GM19468 (cell line): ENCODE measurements around the gene CHST8.
"Not testable (repeated sequence)": the region's sequence is repeated elsewhere in the genome, so short reads cannot be mapped to it uniquely, and the experiment has no call there.

ENCODE experiments used
- ATAC-seq: cut with Tn5 transposase; IDR thresholded peaks from one replicate; pipeline ENCODE4 v1.9.1; 2021; ENCODE audit warnings: mild to moderate bottlenecking, moderate library complexity, moderate number of reproducible peaks; ENCODE audit not compliant: unreplicated experiment; ENCODE audit errors: extremely low read depth

Gene CHST8

DNA sequence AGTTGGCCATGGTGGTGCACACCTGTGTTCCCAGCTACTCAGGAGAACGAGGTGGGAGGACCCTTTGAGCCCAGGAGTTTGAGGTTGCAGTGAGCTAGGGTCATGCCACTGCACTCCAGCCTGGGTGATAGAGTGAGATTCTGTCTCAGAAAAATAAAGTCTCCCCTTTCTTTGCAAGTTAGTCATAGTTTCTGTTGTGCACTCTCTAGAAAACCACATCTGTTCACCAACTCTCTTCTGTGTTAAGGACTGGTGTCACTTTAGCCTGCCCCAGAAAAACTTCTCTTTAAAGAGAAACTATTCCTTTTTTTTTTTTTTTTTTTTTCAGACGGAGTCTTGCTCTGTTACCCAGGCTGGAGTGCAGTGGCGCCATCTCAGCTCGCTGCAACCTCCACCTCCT lies 4.9 kb upstream of the CHST8 start:
- no peak for ATAC-seq

DNA sequence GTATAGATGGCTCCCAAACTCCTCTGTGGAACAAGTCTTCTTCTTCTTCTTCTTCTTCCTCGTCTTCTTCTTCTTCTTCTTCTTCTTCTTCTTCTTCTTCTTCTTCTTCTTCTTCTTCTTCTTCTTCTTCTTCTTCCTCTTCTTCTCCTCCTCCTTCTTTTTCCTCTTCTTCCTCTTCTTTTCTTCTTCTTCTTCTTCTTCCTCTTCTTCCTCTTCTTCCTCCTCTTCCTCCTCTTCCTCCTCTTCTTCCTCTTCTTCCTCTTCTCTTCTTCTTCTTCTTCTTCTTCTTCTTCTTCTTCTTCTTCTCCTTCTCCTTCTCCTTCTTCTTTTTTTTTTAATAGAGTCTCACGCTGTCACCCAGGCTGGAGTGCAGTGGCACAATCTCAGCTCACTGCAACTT lies 3.4 kb upstream of the CHST8 start:
- not testable (repeated sequence) for ATAC-seq

DNA sequence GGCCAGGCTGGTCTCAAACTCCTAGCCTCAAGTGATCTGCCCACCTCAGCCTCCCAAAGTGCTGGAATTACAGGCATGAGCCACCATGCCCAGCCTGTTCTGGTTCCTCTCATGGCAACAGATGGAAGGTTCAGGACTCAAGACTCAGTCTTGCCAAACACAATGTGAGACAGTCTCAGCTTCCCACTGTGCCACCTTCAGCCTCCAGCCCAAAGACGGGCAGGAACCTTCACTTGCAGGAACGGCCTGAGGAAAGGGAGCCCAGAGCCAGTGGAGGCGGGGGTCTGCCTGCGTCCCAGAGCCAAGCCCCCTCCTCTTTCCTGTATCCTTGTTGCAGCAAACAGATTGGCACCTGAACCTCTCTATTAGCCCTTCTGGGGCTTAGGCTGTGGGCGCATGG lies 2.9 kb upstream of the CHST8 start:
- no peak for ATAC-seq

- no peak for ATAC-seq
Measured at GRCh38 chr19:33620611-33621010, 1.1 kb upstream of the CHST8 start.

GRCh38 chr19:33621065-33621785 lies 528 bp upstream of the CHST8 start:
- no peak for ATAC-seq

- ATAC-seq: no peak
Measured at GRCh38 chr19:33622505-33622808, 704 bp downstream of the CHST8 start.

DNA sequence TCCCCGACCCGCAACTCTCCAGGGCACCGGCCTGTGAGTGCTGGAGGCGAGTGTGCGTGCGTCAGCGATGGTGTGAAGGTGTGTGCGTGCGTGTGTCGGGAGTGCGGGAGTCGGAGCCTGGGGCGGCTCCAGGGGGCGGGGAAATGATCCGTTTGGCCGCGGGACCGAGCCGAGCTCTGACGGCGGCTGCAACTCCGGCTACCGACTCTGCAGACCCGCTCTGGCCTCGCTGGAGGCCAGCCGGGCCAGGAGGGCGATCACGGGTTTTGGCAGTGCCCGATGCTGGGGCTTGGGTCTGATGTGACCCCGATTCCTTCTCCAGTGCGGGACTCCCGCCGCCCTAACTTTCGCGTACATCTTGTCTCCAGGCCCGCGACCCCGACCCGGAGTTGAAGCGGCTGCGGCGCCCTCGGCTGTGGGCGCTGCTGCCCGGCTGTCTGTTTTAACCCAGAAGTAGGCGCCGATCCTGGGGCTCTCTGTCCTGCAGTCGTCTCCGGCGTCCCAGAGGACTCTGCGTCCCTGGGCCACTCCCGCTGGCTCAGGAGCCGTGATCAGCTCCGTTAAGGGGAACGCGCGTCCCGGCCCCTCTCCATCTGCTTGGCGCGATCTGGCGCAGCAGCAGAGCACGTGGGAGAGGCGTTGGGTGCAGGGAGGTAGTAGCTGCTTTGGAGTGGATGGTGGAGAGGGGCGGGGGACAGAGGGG lies 1.2 kb downstream of the CHST8 start:
- no peak for ATAC-seq

DNA sequence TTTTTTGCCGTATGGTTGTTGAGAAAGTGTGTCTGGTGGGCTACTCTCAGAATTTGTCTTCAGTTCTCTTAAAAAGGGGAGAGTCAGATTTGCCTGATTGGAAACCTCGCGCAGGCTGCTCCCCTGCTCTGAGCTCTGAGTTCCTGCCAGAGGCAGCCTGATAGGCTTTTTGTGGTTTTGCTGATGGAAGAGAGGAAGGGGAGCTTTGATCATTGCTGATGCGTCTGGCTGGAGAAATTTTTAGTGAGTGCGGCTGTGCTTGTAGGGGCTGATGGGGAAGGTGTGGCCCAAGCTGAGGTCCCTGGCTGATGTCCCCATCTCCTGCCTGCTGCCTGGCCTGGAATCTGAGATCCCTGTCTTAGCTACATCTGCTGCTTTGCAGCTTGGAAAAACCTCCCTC lies 2.8 kb downstream of the CHST8 start:
- no peak for ATAC-seq

GRCh38 chr19:33627526-33627925 lies 5.8 kb downstream of the CHST8 start:
- ATAC-seq: no peak

DNA sequence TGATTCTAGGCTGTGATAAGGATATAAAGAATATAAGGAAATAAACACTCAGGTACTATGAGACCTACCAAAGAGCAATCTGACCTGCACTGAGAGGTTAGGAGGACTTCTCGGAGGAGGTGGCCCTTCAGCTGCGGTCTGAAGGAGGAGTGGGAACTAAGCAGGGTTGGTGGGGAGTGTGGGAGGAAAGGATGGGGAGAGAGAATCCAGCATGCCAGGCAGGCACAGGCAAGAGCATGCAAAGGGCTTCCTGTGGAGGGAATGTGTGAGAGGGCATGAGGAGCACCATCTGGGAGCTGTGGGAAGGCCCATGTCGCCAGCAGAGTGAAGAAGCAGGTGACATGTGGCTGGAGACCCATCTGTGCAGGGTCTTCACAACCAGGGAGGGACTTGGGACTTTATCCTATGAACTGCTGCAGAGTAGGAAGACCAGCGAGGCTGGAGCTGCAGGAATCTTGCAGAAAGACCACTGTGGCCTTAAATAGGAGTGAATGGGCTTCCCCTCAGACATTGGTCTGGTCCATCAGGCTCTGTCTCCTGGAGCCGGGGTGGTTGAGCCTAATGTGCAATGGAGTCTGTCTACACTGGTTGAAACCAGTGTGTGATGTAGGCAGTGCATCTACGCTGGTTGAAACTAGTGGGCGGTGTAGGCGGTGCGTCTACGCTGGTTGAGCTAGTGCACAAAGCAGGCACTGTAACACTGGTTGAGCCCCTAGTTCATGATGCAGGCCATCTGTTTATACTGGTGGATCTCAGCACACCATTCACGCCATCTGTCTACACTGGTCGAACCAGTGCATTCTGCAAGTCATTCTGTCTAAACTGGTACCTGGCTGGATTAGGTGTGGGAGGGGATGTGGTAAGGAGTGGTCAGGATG lies 6.4 kb downstream of the CHST8 start:
- ATAC-seq: no peak

DNA sequence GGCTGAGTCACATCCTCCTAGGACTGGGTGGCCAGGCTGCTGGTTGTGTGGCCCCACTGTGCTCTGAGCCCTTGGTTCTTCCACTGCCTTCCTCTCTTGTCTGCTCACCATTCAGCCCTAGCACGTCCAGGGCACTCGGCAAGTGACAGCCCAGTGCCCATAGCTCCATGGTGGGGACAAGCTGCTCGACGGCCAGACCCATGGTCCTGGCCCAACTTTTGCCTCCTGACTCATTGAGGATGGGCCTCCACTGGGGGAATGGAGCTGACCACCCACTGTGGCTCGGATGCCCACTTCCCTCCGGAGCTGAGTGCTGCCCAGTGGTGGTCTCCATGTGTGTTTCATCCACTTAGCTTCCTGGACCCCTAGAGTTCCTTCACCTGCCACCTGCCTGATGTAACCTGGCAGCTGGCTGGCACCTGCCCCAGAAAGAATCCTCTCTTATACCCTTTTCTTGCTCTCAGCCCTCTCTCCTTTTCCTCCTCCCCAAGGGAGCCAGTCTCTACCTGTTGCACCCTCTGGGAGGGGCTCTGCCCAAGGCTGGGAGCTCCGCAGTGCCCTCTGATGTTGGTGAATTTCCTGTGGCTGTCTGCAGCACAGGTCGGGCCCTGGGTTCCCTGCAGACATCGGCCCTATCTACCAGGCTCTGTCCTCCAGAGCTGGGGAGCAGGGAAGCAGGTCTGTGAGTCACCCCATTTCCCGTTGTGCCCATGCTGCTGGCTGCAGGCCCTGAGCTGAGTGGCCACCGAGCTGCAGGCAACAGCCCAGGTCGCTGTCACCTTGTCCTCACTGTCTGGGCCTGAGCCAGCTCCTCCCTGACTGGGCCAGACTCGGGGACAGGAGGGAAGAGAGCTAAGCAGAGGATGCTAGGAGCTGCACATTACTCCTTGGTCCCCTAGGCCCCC lies 7.4 kb downstream of the CHST8 start:
- ATAC-seq: no peak

DNA sequence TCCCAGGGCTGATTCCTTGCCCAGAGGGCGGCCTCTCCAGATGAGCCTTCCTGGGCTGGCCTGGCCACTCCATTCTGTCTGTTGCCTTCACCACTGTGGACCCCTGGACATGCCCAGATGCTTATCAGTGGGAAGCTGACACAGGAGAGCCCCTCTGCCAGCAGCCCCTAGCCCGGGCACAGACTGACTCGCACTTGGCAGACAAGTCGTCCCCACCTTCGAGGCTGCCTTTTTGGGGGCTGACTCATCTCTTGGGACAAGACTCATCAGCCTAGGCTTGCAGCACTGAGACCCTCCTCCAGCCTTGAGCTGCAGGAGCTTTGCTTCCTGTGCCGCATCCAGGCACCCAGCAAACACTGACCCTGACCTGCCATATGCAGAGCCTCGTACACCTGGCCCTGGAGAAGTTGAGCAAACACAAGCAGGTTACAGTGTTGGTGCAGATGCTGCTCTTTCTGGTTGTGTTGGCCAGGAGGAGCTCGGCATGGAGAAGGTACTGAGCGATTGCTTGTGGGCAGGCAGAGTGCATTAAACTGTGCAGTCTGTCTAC lies 8.1 kb downstream of the CHST8 start:
- no peak for ATAC-seq

- ATAC-seq: no peak
Measured at GRCh38 chr19:33630880-33631608, 9.3 kb downstream of the CHST8 start.

DNA sequence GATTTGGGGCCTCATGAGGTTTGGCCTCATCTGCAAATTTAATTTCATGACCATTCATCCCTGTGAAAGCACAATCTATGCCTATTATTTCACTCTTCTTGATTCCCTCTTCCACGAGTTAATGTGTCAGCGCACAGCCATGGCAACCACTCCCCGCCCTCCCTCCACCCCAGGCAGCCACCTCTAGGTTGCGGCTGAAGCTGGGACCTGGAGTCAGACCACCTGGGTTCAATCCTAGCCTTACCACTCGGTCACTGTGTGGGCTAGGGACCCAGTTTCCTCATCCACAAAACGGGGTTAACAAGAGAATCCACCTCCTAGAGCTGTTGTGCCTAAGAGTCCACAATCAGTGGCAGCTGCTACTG lies 9.8 kb downstream of the CHST8 start:
- no peak for ATAC-seq

DNA sequence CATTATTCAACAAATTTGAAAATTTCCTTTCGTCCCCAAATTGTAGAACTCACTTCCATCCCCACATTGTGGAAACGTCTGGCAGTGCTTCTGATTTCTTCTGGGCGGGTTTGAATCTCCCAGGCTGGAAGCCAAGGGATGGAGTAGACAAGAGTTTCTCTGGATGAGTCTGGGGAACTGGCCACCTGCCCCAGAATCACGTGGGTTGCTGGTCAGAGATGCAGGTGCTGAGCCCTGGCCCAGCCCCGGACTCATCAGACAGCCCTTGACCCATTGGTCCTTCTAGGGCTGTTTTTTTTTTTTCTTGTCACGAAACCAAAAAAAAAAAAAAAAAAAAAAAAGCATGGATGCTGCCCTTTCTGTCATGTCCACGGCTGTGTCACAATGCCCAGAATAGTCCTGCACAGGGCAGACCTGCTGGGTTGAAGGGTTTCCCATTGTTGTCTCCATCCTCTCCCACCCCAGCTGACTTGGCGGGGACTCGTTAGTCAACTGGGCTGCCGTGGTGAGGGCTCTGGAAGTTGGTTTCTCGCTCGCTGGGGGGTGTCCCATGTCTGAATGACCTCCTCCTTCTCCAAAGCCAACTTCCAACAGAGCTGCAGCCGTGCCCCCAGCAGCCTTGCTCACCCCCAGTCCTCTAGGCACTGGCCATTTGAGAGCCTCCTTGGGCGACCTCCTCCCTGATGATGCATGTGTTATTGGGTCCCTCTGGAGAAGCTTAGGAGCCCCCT lies 12.8 kb downstream of the CHST8 start:
- no peak for ATAC-seq

DNA sequence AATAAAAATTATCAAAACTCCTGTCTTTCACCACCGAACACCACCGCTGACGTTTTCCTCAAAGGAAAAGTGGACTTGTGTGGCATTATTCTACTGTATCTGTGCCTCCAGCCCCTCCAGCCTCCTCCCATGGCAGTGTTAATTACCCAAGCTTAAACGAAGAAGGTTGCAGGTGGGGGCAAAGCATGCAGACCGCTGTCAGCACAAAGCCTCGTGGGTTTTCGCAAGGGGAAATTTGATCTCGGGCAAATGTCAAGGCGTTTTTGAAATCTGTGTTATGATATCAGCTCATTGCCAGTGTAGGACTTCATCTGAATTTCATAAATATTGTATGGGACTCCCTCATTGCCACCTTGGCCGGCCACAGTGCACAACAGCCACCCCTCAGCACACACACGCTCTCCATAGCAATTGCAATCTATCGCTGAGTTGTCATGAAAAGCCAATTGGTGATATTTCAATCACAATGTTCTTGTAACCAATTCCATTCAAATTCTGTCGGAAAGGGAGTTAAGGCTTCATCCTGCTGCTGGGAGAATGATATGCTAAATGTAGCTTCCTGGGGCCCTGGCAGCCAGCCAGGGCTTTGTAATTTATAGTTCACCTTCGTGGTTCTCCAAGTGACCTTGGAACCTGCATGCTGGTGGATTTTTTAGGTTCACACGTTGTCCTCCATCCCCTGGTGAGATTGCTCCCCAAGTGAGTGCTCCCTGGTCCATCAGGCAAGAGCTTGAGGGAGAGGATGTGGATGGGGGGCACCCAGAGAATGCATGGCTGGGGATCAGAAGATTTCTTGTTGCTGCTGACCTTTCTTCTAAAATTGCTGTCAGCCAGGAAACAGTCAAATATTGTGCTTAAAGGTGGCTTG lies 16.6 kb downstream of the CHST8 start:
- ATAC-seq: no peak

DNA sequence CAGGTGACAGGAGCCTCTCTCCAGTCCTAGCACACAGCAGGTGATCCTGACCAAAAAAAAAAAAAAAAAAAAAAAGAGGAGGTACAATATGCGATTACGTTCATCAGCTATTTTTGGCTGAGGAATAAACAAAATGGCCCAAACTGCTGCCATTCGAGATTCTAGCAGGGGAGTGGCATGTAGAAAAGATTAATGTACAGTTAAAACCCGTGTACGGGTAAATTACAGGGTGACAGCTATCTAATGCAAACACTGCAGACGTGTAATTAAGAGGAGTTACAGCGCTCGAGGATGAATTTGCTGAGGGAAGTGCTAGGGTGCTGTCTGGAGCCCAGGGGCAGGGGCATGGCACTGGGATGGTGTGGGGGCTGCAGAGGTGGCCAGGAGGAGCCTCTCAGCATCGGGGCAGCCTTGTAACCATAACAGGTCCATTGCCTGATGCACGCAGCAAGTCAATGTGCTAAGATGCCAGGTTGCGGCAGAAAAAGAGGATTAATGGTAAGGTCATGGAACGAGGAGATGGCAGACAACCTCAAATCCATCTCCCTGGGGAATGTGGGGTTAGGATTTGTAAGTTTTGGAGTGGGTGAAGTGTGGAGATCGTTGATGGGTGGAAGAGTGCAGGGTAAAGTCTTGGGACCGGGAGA lies 17.4 kb downstream of the CHST8 start:
- ATAC-seq: no peak
